Stimulated activated CD4-positive, alpha-beta T cell treated with anti-CD3 and anti-CD28 coated beads, Interleukin-12 subunit alpha, Interleukin-12 subunit beta, amount 100 ng/mL, for 24 hours (primary cell): Measurements from ENCODE around the gene CHD1.

ENCODE experiments used
- DNase-seq, 2 experiments: peaks; one replicate each; pipeline ENCODE4 v3.0.0-alpha.2; 2020; ENCODE audit warnings: low read depth in 2 of 2

The CHD1 gene

GRCh38 chr5:98936948-98937715 is 8.3 kb upstream of the CHD1 start:
- DNase-seq: no peak

DNA sequence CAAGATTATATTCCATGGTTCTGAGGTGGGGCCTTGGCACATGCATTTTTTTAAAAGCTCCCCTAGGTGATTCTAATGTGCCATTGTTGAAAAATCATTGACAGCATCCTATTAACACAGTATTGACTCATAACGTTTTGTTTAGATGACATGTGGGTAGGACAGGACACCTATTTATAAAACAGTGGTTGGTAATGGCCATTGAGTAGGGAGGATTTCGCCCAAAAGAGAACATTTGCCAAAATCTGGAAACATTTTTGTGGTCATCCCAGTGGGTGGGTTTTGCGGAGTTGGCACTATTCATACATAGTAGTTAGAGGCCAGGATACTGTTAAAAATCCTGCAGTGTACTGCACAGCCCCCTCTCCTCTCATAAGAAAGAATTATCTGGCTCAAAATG is 6.4 kb upstream of the CHD1 start:
- DNase-seq: no peak

- no peak for DNase-seq
Measured at GRCh38 chr5:98934546-98934945, 5.7 kb upstream of the CHD1 start.

- DNase-seq: no peak
Measured at GRCh38 chr5:98933445-98934072, 4.8 kb upstream of the CHD1 start.

- DNase-seq: no peak
Measured at GRCh38 chr5:98930972-98931762, 2.4 kb upstream of the CHD1 start.

DNA sequence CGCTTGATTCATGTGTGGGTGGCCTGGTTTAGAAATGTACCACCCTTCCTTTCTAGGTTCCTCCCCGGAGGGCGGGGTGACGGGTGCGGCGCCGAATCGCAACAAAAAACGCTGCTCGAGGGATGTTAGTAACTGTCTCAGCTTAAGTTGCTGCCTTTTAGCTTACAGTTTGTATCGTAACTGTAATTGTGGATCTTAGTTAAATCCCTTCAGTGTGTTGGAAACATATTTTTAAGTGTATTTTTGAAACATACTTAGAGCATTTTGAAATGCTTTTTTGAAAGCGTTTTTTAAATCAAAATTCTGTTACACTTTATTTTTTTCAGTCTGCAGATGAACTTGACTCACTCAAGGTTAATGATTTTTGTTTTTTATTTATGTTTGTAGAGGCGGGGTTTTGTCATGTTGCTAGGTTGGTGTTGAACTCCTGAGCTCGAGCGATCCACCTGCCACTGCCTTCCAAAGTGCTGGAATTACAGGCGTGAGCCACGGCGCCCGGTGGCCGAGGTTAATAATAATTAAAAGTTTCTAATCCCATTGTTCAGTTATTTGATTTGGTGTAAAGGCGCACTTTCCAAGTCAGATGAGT is 997 bp upstream of the CHD1 start:
- DNase-seq: peak in 1 of 2 experiments; percentile 89

DNA sequence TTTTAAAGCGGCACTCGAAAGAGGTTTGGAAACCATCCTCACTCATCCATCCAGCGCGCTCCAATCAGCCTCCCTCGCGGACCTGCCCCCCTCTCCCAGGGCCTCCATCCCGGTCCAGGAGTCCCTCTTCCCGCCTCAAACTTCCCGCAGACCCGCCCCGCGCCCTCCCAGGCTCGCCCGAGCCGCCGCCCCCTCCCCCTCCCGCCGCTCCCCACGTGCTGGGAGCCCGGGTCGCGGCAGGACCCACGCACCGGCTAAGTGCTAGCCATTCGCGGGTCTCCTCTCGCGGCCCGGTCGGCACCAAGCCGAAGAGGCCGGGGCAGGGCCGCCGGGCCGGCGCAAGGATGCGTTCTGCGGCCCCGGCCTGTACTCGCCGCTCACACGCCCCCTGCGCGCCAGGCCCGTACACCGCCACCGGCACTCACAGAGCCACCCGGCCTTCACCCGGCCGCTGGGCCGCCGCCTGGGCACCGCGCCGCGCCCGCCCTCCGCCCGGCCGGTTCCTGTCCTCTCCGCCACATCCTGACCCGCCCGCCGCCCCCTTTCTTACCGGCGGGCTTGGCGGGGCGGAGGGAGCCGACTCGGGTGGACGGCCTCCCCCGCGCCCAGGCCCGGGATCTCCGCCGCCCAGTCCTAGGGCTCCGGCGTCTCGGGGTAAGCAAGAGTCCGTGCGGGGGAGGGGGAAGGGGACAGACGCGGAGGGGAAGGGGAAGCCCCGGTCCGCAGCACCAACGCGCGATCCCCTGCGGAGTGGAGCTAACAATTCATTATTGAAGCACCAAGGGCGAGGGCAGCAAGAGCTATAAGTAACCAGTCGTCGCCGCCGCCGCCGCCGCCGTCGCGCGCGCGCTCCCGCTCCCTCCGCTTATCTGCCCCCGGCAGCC is 576 bp downstream of the CHD1 start:
- peak; percentile 16 to 52 for DNase-seq

DNA sequence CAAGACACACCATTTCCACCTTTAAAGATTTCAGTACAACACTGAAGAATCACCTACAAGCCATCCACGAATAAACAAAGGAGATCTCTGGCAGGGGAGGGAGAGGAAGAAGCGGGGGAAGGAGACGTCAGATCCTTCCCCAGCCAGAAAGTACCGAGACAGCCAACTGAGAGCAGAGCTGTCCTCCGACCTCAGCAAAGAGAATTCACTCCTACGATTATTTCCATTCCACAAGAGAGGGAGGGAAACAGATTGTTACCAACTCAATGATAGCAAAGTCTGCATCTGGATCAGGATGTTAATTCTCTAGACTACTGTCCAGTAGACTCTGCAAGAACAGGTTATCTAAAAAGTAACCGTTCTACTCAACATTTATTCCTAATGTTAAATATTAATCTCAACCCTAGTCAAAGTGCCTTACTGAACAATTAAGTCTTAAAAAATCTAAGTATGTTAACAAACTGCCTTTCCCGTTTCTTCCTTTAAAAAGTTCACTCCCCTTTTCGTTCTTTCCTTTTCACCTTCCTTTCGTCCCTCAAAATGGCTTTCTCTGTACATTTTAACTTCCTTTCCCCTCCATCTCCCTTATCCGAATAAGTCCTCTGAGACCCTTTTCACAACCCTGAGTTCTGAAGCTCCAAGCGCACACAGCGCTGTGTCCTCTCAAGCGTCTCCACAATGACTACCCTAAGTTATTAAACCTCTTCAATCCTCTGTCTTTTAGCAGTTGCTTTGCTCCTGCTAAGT is 1.4 kb downstream of the CHD1 start:
- DNase-seq: peak; percentile 30 to 44

DNA sequence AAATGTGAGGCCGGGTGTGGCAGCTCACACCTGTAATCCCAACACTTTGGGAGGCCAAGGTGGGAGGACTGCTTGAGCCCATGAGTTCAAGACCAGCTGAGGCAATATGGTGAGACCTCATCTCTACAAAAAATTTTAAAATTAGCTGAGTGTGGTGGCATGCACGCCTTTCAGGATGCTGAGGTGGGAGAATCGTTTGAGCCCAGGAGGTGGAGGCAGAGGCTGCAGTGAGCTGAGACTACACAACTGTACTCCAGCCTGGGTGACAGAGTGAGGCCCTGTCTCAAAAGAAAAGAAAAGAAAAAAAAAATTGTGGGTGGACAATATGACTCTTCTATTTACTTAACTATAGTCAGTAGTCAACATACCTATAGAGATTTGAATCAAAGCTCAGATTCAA is 4.8 kb downstream of the CHD1 start:
- no peak for DNase-seq

DNA sequence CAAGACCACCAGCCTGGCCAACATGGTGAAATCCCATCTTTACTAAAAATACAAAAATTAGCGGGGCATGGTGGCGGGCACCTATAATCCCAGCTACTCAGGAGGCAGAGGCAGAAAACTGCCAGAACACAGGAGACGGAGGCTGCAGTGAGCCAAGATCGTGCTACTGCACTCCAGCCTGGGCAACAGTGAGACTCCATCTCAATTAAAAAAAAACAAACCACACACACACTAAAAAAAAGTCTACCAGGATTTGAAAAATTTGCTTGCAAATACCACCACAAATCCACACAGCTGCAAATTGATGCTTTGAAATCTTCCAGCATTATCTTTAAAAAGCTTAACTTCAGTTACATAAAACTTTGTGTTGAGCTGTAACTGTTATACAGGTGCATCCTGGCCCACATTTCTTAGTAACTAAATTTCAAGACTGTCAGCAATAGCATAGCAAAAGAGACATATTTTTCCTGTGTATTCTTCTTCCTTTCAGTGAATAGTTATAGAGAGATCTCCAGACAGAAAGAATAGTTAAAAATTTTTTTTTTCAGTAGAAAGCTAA is 6.8 kb downstream of the CHD1 start:
- no peak for DNase-seq

GRCh38 chr5:98917433-98917832 is 11.4 kb downstream of the CHD1 start:
- no peak for DNase-seq

DNA sequence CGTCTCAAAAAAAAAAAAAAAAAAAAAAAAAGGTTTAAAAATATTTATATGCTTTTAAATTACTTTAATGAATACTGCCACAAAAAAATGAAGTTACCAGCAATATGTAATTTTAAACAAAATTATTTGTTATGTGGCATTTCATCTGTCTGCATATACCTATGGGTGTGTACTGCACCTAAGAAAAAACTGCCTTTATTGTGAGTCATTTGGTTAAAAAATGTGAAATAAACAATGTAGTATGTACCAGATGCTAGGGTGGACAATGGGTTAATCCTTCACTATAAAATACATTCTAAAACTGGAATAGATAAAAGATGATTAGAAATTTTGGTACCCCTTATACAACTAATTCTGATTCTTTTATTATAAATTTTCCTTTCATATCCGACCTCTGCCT is 12.3 kb downstream of the CHD1 start:
- no peak for DNase-seq

GRCh38 chr5:98913911-98914310 is 14.9 kb downstream of the CHD1 start:
- no peak for DNase-seq

DNA sequence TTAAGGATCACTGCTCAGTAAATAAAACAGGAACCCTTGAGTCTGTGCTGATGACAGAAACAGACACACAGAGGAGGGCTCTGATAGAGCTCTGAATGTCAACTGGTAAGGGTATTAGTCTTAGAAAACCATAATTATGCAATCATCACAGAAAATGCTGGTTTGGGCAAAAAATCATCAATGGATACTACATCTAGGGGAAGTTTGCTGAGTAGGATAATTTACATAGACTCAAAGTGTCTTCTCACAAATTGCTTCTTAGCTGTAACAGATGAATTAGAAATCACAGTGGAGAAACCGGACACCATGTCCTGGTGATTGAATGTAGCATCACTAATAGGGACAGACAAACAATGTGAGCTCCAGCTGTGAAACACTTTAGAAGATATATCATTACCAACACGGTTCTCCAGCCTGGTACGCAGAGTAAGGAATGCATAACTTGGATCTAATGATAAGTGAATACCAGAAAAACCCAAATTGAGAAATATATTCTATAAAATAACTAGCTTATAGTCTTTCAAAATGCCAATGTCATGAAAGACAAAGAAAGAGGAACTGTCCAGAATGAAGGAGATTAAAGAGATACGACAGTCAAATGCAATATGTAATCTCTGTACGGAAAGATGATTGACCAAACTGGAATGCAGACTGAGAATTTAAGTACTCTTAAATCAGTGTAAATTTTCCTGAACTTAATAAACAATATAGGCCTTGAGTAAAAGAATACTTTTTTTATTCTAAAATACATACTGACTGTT is 17.3 kb downstream of the CHD1 start:
- no peak for DNase-seq

- DNase-seq: no peak
Measured at GRCh38 chr5:98909363-98909762, 19.4 kb downstream of the CHD1 start.

DNA sequence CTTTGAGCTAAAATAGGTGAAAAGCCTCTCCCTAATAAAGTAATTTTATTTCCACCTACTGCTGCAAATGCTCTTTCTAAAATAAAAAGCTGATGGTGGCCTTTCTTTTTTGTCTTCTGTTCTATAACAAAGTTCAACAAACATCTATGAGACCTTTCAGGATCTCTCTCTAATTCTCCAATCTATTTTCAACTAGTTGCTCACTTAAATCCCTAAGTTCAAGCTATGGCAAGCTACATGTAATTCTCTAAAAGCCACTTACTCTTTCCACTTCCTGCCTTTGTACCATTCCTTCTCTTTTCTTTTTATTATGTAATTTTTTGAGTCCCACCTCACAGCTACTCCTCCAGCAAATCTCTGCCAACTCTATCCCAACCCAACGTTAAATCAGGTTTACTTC is 20.9 kb downstream of the CHD1 start:
- DNase-seq: no peak

- DNase-seq: no peak
Measured at GRCh38 chr5:98906756-98907355, 22.0 kb downstream of the CHD1 start.

DNA sequence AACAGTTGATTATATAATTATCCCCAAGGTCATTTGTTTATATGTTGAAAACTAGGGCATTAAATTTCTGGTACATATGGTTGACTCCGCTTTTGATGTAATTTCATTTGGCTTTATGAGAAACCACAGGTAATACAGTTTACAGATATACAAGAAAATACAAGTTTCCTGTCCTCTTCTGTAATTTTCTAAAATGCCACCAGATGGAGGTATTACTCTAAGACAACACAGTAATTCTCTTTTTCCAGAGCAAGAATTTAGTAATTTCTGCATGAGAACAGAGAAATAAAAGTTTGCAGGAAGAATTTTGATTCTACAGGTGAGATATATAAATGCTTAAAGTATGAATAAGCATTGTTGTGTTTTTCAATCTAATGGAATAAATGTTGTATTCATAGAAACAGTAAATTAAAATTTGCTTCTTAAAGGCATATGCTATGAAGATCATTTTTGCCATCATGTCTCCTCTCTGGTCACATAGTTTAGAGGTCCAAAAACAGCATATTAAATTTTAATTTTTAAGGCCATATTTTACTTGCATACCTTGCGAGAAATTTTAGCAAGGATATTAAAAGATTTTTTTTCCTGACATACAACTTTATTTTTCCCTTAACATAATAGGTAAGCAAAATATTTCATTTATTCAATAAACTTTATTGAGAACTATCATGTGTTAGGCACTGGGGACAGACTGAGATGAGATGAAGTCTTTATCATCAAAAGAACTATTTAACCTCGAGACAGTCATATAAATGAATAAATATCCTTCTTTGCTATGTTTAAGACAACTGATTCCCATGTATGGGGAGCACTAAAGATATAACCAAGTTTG is 22.7 kb downstream of the CHD1 start:
- no peak for DNase-seq
